H1 (cell line): ENCODE results near the gene MS4A18.

Source experiments
- KDM1A ChIP-seq: fragments of 200-600, 300-600 bp; sonication (generic); IDR thresholded peaks from 2 replicates; pipeline ENCODE4 v1.7.1; 2016; ENCODE audit warnings: mild to moderate bottlenecking, low read length, borderline replicate concordance
- TAF1 ChIP-seq: IDR thresholded peaks from 2 replicates; pipeline ENCODE4 v1.6.1; 2011; ENCODE audit warnings: mild to moderate bottlenecking, low read depth, low read length
- TF ChIP-seq, protein P1 (sequence below), 3 experiments: IDR thresholded peaks; 1 replicate in 2 of 3; 2 replicates in 1 of 3; pipeline versions ENCODE4 v1.5.1 to v1.6.1; 2011; ENCODE audit warnings: low read length in 3 of 3, mild to moderate bottlenecking in 3 of 3, inconsistent platforms in 2 of 3, low read depth in 1 of 3, moderate library complexity in 1 of 3; ENCODE audit not compliant: insufficient read depth in 1 of 3; ENCODE audit errors: control extremely low read depth in 1 of 3
- TF ChIP-seq, protein P2 (sequence below): IDR thresholded peaks from 2 replicates; pipeline ENCODE4 v1.6.1; 2012; ENCODE audit warnings: inconsistent platforms

DNA sequence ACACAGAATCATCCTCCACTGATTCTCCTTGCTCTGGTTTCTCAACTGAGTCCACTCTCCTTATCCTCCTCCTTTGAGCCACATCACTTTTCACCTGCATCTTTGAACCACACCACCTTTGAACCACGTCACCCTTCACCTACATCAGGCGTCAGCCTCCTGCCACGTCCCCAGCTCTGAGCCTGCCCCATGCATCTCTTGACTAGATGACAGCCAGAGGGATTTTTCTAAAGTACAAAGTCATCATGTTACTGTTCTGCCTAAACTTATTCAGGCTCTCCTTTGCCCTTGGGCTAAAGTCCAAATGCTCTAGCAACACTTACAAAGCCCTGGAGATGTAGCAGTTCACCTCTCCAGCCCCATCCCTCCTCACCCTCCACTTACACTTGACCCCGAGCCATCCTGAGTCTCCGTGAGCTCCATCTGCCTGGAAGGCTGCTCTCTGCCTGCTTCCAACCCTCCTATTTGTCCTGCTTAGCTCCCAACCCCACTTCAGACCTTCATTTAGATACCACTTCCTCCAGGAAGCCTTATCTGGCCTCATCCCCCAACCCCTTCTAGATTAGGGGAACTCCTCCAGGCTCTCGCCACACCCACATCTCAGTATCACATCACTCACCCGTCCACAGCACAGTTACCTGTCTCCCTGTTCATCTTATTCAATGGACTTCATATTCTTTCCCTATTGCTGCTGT is 56.9 kb downstream of the MS4A18 start:
- TF ChIP-seq TAF1 (no peak), KDM1A (no peak)
- TF ChIP-seq, protein P1, sequence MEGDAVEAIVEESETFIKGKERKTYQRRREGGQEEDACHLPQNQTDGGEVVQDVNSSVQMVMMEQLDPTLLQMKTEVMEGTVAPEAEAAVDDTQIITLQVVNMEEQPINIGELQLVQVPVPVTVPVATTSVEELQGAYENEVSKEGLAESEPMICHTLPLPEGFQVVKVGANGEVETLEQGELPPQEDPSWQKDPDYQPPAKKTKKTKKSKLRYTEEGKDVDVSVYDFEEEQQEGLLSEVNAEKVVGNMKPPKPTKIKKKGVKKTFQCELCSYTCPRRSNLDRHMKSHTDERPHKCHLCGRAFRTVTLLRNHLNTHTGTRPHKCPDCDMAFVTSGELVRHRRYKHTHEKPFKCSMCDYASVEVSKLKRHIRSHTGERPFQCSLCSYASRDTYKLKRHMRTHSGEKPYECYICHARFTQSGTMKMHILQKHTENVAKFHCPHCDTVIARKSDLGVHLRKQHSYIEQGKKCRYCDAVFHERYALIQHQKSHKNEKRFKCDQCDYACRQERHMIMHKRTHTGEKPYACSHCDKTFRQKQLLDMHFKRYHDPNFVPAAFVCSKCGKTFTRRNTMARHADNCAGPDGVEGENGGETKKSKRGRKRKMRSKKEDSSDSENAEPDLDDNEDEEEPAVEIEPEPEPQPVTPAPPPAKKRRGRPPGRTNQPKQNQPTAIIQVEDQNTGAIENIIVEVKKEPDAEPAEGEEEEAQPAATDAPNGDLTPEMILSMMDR (IDR thresholded peaks at IDR 0.05; ENCODE audit: control extremely low read depth in 1 of 3, insufficient read depth in 1 of 3, low read depth in 1 of 3, low read length in 3 of 3) = no peak
- TF ChIP-seq, protein P2, sequence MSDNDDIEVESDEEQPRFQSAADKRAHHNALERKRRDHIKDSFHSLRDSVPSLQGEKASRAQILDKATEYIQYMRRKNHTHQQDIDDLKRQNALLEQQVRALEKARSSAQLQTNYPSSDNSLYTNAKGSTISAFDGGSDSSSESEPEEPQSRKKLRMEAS = no peak
